Activated CD4-positive, alpha-beta T cell treated with anti-CD3 and anti-CD28 coated beads for 36 hours (primary cell): Measurements from ENCODE around the gene PMVK. TPM values are rescaled to one million over a fixed set of nuclear protein-coding genes. Genes with fewer than 3 reads are reported as not detected.

Experiments used
- ATAC-seq: fragments of 200-7000 bp; cut with Tn5 transposase; one replicate; pipeline ENCODE4 v1.10.0; 2021; ENCODE audit warnings: mild to moderate bottlenecking, moderate library complexity
- CTCF ChIA-PET: fragments of 350-600 bp; sonication (Branson Sonifier 250); formaldehyde crosslinking; loops from one replicate; lab custom pipeline; 2021; ENCODE audit warnings: antibody characterized with exemption; lab: Charles Lee
- POLR2A ChIA-PET: fragments of 350-600 bp; sonication (Branson Sonifier 250); formaldehyde crosslinking; loops from one replicate; lab custom pipeline; 2021; ENCODE audit warnings: antibody characterized with exemption, inconsistent platforms; lab: Charles Lee
- DNase-seq: peaks from one replicate; pipeline ENCODE4 v3.0.0-alpha.2; 2020
- H3K27ac Mint-ChIP-seq: one replicate; pipeline ENCODE4 v1.8.0; 2021; ENCODE audit warnings: mixed read lengths
- H3K27me3 Mint-ChIP-seq: one replicate; pipeline ENCODE4 v1.8.0; 2021; ENCODE audit warnings: mixed read lengths
- H3K36me3 Mint-ChIP-seq: one replicate; pipeline ENCODE4 v1.8.0; 2021; ENCODE audit warnings: low read depth, mixed read lengths
- H3K4me1 Mint-ChIP-seq: one replicate; pipeline ENCODE4 v1.8.0; 2021; ENCODE audit warnings: mixed read lengths
- H3K4me3 Mint-ChIP-seq: one replicate; pipeline ENCODE4 v1.8.0; 2021; ENCODE audit warnings: mild to moderate bottlenecking, moderate library complexity, mixed read lengths
- H3K9me3 Mint-ChIP-seq: one replicate; pipeline ENCODE4 v1.8.0; 2021; ENCODE audit warnings: low read depth, mixed read lengths
- intact Hi-C, 2 experiments: fragments of 100-400 bp; cut with DNase I in 1 of 2; cut with micrococcal nuclease in 1 of 2; formaldehyde crosslinking; loops; one replicate each; pipeline versions ENCODE4 v1.14.2 to v1.15.1; 2022 to 2024; cut with DNase I, micrococcal nuclease
- total RNA-seq, 2 experiments: library from RNA; stranded (reverse); gene quantifications; one replicate each; pipeline ENCODE4 v1.2.3, GENCODE V29; 2021

Gene PMVK
- total RNA-seq, 2 experiments from 2014 or later, result 17.0 to 36.9 TPM

DNA sequence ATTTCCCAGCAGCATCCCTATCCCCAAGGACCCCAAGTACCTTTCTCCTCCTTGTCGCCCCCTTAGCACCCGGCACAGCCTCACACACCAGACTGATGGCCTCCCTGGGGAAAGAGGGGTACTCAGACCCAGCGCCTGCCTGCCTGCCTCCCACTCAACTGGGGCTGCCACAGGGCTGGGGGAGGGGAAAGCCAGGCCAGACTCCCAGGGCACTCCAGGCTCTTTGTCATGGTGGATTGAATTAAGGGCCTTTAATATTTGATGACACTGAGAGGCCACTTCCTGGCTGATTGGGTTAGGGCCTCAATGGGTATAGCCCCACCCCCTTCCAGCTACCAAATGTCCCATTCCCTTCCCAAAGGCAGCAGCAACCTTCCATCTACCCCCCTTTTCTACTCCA lies 32.2 kb upstream of the PMVK start:
- DNase-seq, result no peak
- no peak for ATAC-seq
- Mint-ChIP-seq H3K9me3 (no peaks in the 10 kb centered on the region), H3K36me3 (peaks cover 37% of the 10 kb centered on the region), H3K27me3 (no peaks in the 10 kb centered on the region), H3K4me3 (no peak overlapping the region), H3K4me1 (peaks cover 37% of the 10 kb centered on the region), H3K27ac (peak overlapping the region; percentile 75)
- ChIA-PET POLR2A (no interaction called here), CTCF (interaction anchor here (0.9 to 1.0 kb wide), 2 partner anchors 15 to 282 kb away, joined by 3 read pairs; no protein-coding TSS in a partner anchor)
- intact Hi-C loops, result no loop called here

DNA sequence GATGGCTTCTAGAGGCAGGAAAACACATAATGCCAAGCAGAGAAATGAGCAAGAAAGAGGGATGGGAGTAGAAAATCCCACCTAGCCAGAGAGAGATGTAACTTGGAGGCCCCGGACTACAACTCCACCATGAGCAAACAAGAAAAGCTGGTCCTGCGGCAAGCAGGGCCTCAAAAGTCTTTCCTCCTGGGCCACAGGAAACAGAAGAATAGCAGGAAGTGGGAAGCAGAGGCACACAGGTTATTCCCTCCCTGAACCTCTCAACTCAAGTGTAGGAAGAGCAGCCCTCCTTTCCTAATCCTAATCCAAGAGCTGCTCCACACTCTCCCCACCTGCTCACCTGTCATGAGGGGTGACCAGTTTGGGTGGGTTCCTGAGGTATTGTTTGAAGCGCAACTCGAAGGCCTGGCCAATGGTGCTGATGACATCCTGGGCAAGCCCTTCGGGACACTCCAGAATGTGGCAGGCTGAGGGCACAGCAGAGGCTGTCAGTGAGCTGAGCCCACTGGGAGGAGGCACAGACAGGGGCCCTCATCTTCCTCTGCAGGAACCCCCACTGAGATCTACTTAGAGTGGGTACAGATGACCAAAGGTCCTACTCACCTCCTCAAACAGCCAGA lies 30.9 kb upstream of the PMVK start:
- intact Hi-C loops, result no loop called here

DNA sequence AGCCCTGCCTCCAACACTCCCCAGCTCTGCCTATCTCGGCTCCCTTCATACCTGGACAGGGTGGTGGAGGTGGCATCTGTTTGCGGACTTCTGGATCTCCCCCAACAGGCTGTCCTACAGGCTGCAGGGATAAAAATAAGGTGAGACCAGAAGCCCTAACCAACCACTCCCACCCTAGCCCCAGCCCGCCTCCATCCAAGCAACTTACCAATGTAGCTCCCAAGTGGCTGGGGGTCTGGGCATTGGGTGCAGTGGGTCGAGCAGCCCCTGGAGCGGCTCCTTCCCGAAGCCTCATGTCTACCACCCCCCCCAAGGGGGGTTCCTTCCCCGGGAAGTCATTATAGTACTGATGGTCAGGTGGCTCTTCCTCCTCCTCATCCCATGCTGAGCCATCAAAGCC lies 29.6 kb upstream of the PMVK start:
- ATAC-seq (no peak), DNase-seq (no peak)
- H3K27me3 Mint-ChIP-seq, result no peaks in the 10 kb centered on the region
- peaks cover 43% of the 10 kb centered on the region for H3K36me3 Mint-ChIP-seq
- POLR2A ChIA-PET, result interaction anchor here (0.6 to 1.7 kb wide), 2 partner anchors 8 to 10 kb away, joined by 3 to 4 read pairs; partner anchors contain the start of genes CKS1B and PBXIP1
- CTCF ChIA-PET, result interaction anchor here (1.0 kb wide), 2 partner anchors 11 to 28 kb away, joined by 4 to 6 read pairs; partner anchors contain the start of gene PBXIP1
- intact Hi-C loops, result no loop called here
- H3K4me1 Mint-ChIP-seq, result peaks cover 34% of the 10 kb centered on the region
- no peaks in the 10 kb centered on the region for H3K9me3 Mint-ChIP-seq
- no peak overlapping the region for H3K27ac Mint-ChIP-seq
- H3K4me3 Mint-ChIP-seq, result no peak overlapping the region

More for the DNA sequence above, 30.9 kb upstream of the PMVK start:
- peaks cover 48% of the 10 kb centered on the region for H3K36me3 Mint-ChIP-seq
- ATAC-seq (no peak), DNase-seq (no peak)
- H3K4me3 Mint-ChIP-seq, result no peak overlapping the region
- H3K27ac Mint-ChIP-seq, result no peak overlapping the region
- no peaks in the 10 kb centered on the region for H3K9me3 Mint-ChIP-seq
- peaks cover 42% of the 10 kb centered on the region for H3K4me1 Mint-ChIP-seq
- POLR2A ChIA-PET, result no interaction called here
- CTCF ChIA-PET, result interaction anchor here (0.6 to 0.7 kb wide), 3 partner anchors 91 to 249 kb away, joined by 3 to 4 read pairs (median 3); no protein-coding TSS in a partner anchor
- no peaks in the 10 kb centered on the region for H3K27me3 Mint-ChIP-seq

DNA sequence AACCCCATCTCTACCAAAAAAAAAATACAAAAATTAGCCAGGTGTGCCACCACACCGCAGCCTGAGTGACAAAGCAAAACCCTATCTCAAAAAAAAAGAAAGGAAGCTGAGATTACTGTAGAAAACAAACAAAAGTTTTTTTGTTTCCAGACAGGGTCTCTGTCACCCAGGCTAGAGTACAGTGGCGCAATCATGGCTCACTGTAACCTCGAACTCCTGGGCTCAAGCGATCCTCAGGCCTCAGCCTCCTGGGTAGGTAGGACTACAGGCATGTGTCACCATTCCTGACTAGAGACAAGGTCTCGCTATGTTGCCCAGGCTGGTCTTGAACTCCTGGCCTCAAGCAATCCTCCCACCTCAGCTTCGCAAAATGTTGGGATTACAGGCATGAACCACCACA lies 27.8 kb upstream of the PMVK start:
- Mint-ChIP-seq H3K9me3 (no peaks in the 10 kb centered on the region), H3K4me1 (peaks cover 38% of the 10 kb centered on the region), H3K4me3 (no peak overlapping the region), H3K36me3 (peaks cover 48% of the 10 kb centered on the region), H3K27me3 (no peaks in the 10 kb centered on the region), H3K27ac (no peak overlapping the region)
- intact Hi-C loops, result loop anchor here in 1 of 2 experiments (5.0 kb wide), 1 partner anchor 98 kb away; the partner anchor contains the start of gene EFNA4
- ChIA-PET CTCF (interaction anchor here (0.6 to 1.6 kb wide), 6 partner anchors 9 to 80 kb away, joined by 3 to 9 read pairs (median 3); partner anchors contain the start of genes FLAD1 and PBXIP1), POLR2A (interaction anchor here (0.6 kb wide), 2 partner anchors 17 to 741 kb away, joined by 3 to 4 read pairs; no protein-coding TSS in a partner anchor)
- ATAC-seq, result no peak
- DNase-seq, result no peak

DNA sequence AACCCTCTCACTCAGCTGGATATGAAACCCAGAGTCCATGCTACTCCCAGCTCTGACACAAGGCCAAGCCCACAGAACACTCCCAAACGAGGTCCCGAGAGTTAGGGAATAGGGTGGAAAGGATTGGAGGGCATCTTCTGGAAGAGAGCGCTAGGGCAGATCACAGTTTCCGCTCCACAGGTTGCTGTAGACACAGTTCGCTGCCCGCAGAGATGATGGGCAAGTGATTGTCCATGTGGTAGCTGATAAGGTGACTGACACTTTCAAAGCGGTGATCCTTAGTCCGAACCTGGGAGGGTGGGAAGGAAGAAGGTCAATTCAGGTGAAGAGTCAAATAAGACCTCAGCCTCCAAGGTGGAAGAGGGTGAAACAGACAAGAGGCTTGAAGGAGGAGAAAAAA lies 27.1 kb upstream of the PMVK start:
- peaks cover 34% of the 10 kb centered on the region for H3K4me1 Mint-ChIP-seq
- POLR2A ChIA-PET, result no interaction called here
- no peak overlapping the region for H3K4me3 Mint-ChIP-seq
- intact Hi-C loops, result loop anchor here in 1 of 2 experiments (5.0 kb wide), 1 partner anchor 99 kb away; the partner anchor contains the start of gene EFNA4
- no peaks in the 10 kb centered on the region for H3K9me3 Mint-ChIP-seq
- DNase-seq (no peak), ATAC-seq (no peak)
- CTCF ChIA-PET, result interaction anchor here (1.0 kb wide), 2 partner anchors 9 to 35 kb away, joined by 3 read pairs; no protein-coding TSS in a partner anchor
- no peaks in the 10 kb centered on the region for H3K27me3 Mint-ChIP-seq
- peaks cover 43% of the 10 kb centered on the region for H3K36me3 Mint-ChIP-seq
- H3K27ac Mint-ChIP-seq, result peak overlapping the region; percentile 45

DNA sequence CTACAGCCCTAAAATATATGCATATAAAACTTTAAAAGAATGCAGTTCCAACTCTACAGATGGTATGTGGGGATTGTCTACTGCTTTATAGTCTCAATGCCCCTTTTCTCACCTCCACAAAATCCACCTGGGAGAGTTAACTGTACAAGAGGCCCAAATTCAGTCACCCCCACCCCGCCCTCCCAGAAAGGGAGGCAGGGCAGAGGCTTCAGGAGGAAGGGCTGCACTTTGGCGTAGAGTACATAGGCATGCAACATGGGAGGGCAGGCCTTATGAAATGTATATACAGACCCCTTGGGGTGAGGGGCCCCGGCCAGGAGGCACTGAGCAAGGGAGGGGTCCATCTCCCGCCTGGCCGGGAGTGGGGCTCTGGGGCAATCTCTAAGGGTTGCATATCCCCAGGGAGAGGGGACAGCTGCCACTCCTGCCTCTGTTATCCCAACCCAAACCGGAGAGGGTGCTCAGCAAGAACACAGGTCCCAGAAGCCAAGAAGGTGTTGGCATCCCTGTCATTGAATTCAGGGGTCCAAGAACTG lies 26.3 kb upstream of the PMVK start:
- H3K36me3 Mint-ChIP-seq, result peaks cover 39% of the 10 kb centered on the region
- H3K4me3 Mint-ChIP-seq, result peak overlapping the region; percentile 91
- intact Hi-C loops, result loop anchor here in 1 of 2 experiments (5.0 kb wide), 1 partner anchor 99 kb away; the partner anchor contains the start of gene EFNA4
- ATAC-seq, result no peak
- peak overlapping the region; percentile 91 for H3K27ac Mint-ChIP-seq
- ChIA-PET POLR2A (no interaction called here), CTCF (interaction anchor here (0.7 to 2.0 kb wide), 3 partner anchors 8 to 41 kb away, joined by 3 to 4 read pairs (median 3); partner anchors contain the start of gene SHC1)
- H3K9me3 Mint-ChIP-seq, result no peaks in the 10 kb centered on the region
- DNase-seq, result no peak
- H3K27me3 Mint-ChIP-seq, result no peaks in the 10 kb centered on the region
- peaks cover 35% of the 10 kb centered on the region for H3K4me1 Mint-ChIP-seq

DNA sequence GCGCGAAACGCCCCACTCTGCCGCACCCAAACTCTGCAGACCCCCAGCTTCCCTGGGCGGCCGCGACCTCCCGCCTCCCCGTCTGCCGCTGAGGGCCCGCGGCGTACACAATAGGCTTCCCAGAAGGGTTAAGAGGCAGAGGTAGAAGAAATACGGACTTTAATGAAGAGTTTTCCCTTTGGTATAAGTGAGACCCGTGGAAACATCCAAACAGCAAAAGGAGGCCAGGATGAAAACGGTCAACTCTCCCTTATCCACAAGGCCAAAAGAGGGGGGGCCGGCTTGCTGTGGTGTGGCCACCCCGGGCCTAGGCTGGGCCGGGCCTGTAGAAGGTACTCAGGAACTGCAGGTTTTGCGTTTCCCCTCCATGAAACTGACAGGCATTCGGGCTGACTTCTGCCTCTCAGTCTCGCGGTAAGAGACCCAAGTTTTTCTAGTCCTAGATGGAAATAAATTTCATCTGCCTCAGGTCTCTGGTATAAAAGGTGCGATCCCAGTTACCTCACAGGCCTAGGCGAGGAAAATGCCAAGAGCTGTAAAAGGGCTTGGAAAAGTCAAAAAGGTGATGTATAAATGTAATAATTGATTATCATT lies 25.7 kb upstream of the PMVK start:
- intact Hi-C loops, result loop anchor here in 1 of 2 experiments (5.0 kb wide), 1 partner anchor 100 kb away; the partner anchor contains the start of gene EFNA4
- Mint-ChIP-seq H3K36me3 (peaks cover 39% of the 10 kb centered on the region), H3K9me3 (no peaks in the 10 kb centered on the region), H3K27me3 (no peaks in the 10 kb centered on the region), H3K27ac (peak overlapping the region; percentile 91), H3K4me3 (peak overlapping the region; percentile 91), H3K4me1 (peaks cover 38% of the 10 kb centered on the region)
- DNase-seq, result peak; percentile 51
- peak; percentile 8 for ATAC-seq
- ChIA-PET CTCF (interaction anchor here (0.6 to 2.0 kb wide), 5 partner anchors 9 to 123 kb away, joined by 3 to 7 read pairs (median 3); partner anchors contain the start of genes FLAD1 and SHC1), POLR2A (interaction anchor here (1.4 kb wide), 1 partner anchor 11 kb away, joined by 5 read pairs; no protein-coding TSS in a partner anchor)

DNA sequence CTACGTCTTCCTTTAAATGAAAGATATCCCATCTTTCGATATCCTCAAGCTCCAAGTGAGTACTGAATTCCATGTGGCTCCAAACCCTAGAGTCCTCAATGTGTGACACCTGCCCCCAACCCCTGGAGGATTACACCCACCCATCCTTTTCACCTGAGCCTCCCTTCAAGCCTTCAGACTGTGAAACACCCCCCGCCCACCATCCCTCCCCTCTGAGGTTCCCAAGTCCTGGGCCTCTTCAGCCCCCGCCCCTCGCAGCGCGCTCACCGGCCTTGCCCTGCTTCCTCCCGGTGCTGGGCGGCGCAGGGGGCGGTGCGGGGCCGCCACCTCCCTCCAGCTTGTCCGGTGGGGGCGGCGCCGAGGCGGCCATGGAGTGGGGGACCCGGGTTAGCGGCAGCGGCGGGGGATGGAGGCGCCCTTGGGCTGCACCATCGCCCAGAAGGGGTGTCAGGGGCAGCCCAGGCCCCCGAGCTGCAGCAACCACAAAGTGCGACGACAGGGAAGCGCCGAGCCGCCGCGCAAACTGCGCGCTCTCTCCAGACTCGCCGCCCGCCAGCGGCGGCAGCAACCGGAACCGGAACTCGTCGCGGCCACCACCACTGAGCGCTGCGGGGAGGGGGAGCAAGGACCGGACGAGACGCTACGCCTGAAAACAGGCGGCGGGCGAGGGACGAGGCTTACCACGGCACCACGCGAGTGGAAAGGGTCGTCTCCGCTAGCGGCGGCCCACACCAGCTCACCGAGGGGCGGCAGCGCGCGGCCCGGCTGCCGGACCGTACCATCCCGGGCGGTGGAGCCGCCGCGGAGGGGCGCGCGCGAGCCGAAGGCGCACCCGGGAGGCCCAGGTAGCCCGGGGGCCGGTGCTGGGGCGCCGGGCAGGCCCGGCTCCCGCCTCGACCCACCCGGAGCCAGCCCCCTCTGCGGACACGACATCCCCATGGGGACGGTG lies 25.0 kb upstream of the PMVK start, which contains the start of gene PYGO2:
PYGO2 (minus strand) TSS at position 576 of the 949 bp plus-strand sequence; CDS start at position 370, 206 bp downstream.
- intact Hi-C loops, result loop anchor here (1.0 to 5.0 kb wide), 11 partner anchors 12 to 353 kb away; partner anchors contain the start of genes ADAR (in 1 of the 2), CKS1B (in 1 of the 2), EFNA4 (in 1 of the 2) and FLAD1 (in 1 of the 2)
- Mint-ChIP-seq H3K4me1 (peaks cover 45% of the 10 kb centered on the region), H3K9me3 (no peaks in the 10 kb centered on the region), H3K36me3 (peaks cover 37% of the 10 kb centered on the region), H3K27ac (peak within 1 kb of the TSS; percentile 93), H3K4me3 (peak within 1 kb of the TSS; percentile 91), H3K27me3 (no peaks in the 10 kb centered on the region)
- ChIA-PET POLR2A (interaction anchor here (0.7 to 1.4 kb wide), 4 partner anchors 10 to 47 kb away, joined by 3 to 5 read pairs (median 4); partner anchors contain the start of gene FLAD1), CTCF (interaction anchor here (0.5 to 2.4 kb wide), 11 partner anchors 10 to 1777 kb away, joined by 3 to 15 read pairs (median 3); partner anchors contain the start of genes FLAD1 and SHC1)
- ATAC-seq (peak; percentile 81), DNase-seq (peak; percentile 90)

DNA sequence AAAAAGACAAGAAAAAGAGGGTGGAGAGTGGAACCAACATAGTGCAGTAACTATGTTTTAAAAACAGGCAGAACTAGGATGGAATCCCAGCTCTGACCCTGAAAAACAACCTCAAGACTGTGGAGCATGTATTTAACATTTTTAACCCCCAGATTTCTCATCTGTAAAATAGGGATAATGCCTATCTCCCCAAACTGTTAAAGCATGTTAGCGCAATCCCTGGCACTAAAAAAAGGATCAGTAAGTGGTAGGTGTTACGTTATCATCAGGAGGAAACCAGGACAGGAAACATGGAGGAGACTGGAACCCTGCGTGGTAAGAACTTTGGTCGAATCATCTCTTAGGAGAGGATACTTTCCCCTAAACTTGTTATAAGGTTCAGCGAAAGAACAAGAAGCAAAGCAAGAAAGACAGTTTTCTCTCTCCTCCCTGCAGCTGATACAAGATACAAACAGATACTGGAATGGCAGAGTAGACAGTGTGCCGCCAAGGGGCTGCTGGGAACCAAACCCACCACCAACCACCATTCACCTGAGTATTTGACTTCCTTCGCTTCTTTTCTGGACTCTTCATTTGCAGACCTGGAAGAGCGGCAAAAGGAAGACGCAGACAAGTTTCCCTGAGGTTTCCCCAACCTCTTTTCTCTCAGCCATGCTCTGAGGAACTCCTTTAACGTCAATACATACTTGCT lies 24.1 kb upstream of the PMVK start:
- Mint-ChIP-seq H3K27ac (peak overlapping the region; percentile 93), H3K36me3 (peaks cover 34% of the 10 kb centered on the region), H3K4me3 (peak overlapping the region; percentile 91), H3K9me3 (no peaks in the 10 kb centered on the region), H3K27me3 (no peaks in the 10 kb centered on the region), H3K4me1 (peaks cover 54% of the 10 kb centered on the region)
- no peak for DNase-seq
- POLR2A ChIA-PET, result interaction anchor here (0.7 to 1.4 kb wide), 4 partner anchors 9 to 48 kb away, joined by 3 to 5 read pairs (median 4); partner anchors contain the start of gene FLAD1
- CTCF ChIA-PET, result interaction anchor here (0.5 to 2.4 kb wide), 10 partner anchors 10 to 1778 kb away, joined by 3 to 15 read pairs (median 3); partner anchors contain the start of gene SHC1
- no peak for ATAC-seq
- intact Hi-C loops, result loop anchor here (1.0 to 5.0 kb wide), 11 partner anchors 13 to 352 kb away; partner anchors contain the start of genes ADAR (in 1 of the 2), CKS1B (in 1 of the 2), EFNA4 (in 1 of the 2) and FLAD1 (in 1 of the 2)
